Smooth muscle cell (in vitro differentiated cells): ENCODE data around the gene CHTF18. TPM values are rescaled to one million over a fixed set of nuclear protein-coding genes. Genes with fewer than 3 reads are reported as not detected.

ENCODE experiments used
- DNase-seq: peaks from one replicate; lab custom pipeline; 2025; ENCODE audit not compliant: unreplicated experiment; lab: John Stamatoyannopoulos, UW
- H2AFZ ChIP-seq: fragments of 200-600 bp; sonication (generic); 2 replicates; pipeline ENCODE4 v1.6.0; 2016; ENCODE audit warnings: antibody characterized with exemption, low read depth, mild to moderate bottlenecking
- H3F3A ChIP-seq: fragments of 200-600 bp; sonication (generic); 2 replicates; pipeline ENCODE4 v1.6.0; 2017; ENCODE audit warnings: antibody characterized with exemption, low read depth
- H3K27ac ChIP-seq: fragments of 200-600 bp; sonication (generic); 2 replicates; pipeline ENCODE4 v1.5.1; 2016; ENCODE audit warnings: low read depth, mild to moderate bottlenecking
- H3K27me3 ChIP-seq: fragments of 200-600 bp; sonication (generic); 2 replicates; pipeline ENCODE4 v1.6.1; 2016; ENCODE audit warnings: low read depth, mild to moderate bottlenecking
- H3K36me3 ChIP-seq: fragments of 200-600 bp; sonication (generic); 2 replicates; pipeline ENCODE4 v1.5.1; 2016; ENCODE audit warnings: low read depth
- H3K4me1 ChIP-seq: fragments of 200-600 bp; sonication (generic); 2 replicates; pipeline ENCODE4 v1.5.1; 2016; ENCODE audit warnings: low read depth
- H3K4me2 ChIP-seq: fragments of 200-600 bp; sonication (generic); 2 replicates; pipeline ENCODE4 v1.6.0; 2016; ENCODE audit warnings: mild to moderate bottlenecking
- H3K4me3 ChIP-seq: fragments of 200-600 bp; sonication (generic); 2 replicates; pipeline ENCODE4 v1.5.1; 2016; ENCODE audit warnings: mild to moderate bottlenecking
- H3K79me2 ChIP-seq: fragments of 200-600 bp; sonication (generic); 2 replicates; pipeline ENCODE4 v1.6.0; 2016; ENCODE audit warnings: low read depth, mild to moderate bottlenecking
- H3K9ac ChIP-seq: fragments of 200-600 bp; sonication (generic); 2 replicates; pipeline ENCODE4 v1.6.0; 2016; ENCODE audit warnings: low read depth
- H3K9me3 ChIP-seq: fragments of 200-600 bp; sonication (generic); replicated peaks from 2 replicates; pipeline ENCODE4 v1.5.1; 2016; ENCODE audit warnings: low read depth
- H4K20me1 ChIP-seq: fragments of 200-600 bp; sonication (generic); 2 replicates; pipeline ENCODE4 v1.6.0; 2016; ENCODE audit warnings: low read depth
- CTCF ChIP-seq: fragments of 200-600 bp; sonication (generic); IDR thresholded peaks from 2 replicates; pipeline ENCODE4 v1.5.1; 2017; ENCODE audit warnings: borderline replicate concordance, mild to moderate bottlenecking, antibody characterized with exemption; ENCODE audit not compliant: insufficient read depth, poor library complexity, severe bottlenecking
- WGBS: methylation state at CpG from one replicate; pipeline ENCODE4 v1.1.7; 2016; ENCODE audit warnings: low lambda C conversion rate; 5-methylcytosine and 5-hydroxymethylcytosine counted together
- polyA plus RNA-seq: library from polyadenylated mRNA; unstranded; fragments of >200 nt; fragmentation: Nextera tagmentation; extraction: Ambion mirVana; gene quantifications from 2 replicates; pipeline ENCODE4 v1.2.1, GENCODE V29; 2016
- total RNA-seq: library from RNA; depleted of rRNA; stranded (reverse); fragments of >200 nt; gene quantifications from 2 replicates; pipeline ENCODE4 v1.2.3, GENCODE V29; 2014

The CHTF18 gene
- total and polyA plus RNA-seq, 2 experiments from 2014 or later, result 27.2 to 33.2 TPM

- Histone ChIP-seq H3K4me2 (no peak overlapping the region), H3K9me3 (no peaks in the 10 kb centered on the region), H3K36me3 (no peaks in the 10 kb centered on the region), H3F3A (no peaks in the 10 kb centered on the region), H3K79me2 (peaks cover 11% of the 10 kb centered on the region), H3K27me3 (no peaks in the 10 kb centered on the region), H4K20me1 (peaks cover 11% of the 10 kb centered on the region), H3K4me1 (peaks cover 6% of the 10 kb centered on the region), H2AFZ (no peak overlapping the region), H3K4me3 (no peak overlapping the region), H3K9ac (no peak overlapping the region), H3K27ac (no peak overlapping the region)
- no peak for DNase-seq
- WGBS, result 94% methylated on average over 36 of the region's 36 CpGs
- no peak for TF ChIP-seq CTCF
Observed at GRCh38 chr16:782766-783403, 5.5 kb upstream of the CHTF18 start.

GRCh38 chr16:783404-784161, 4.8 kb upstream of the CHTF18 start:
- H3F3A ChIP-seq, result no peaks in the 10 kb centered on the region
- 83% methylated on average over 15 of the region's 17 CpGs for WGBS
- H3K79me2 ChIP-seq, result peaks cover 12% of the 10 kb centered on the region
- H2AFZ ChIP-seq, result no peak overlapping the region
- no peak overlapping the region for H3K9ac ChIP-seq
- H3K4me3 ChIP-seq, result no peak overlapping the region
- no peak for TF ChIP-seq CTCF
- H4K20me1 ChIP-seq, result peaks cover 11% of the 10 kb centered on the region
- no peaks in the 10 kb centered on the region for H3K27me3 ChIP-seq
- H3K4me1 ChIP-seq, result peaks cover 6% of the 10 kb centered on the region
- no peaks in the 10 kb centered on the region for H3K36me3 ChIP-seq
- no peak overlapping the region for H3K27ac ChIP-seq
- H3K4me2 ChIP-seq, result no peak overlapping the region
- H3K9me3 ChIP-seq, result no peaks in the 10 kb centered on the region
- no peak for DNase-seq

- no peaks in the 10 kb centered on the region for H3F3A ChIP-seq
- H4K20me1 ChIP-seq, result peaks cover 11% of the 10 kb centered on the region
- H3K9ac ChIP-seq, result no peak overlapping the region
- H3K27me3 ChIP-seq, result no peaks in the 10 kb centered on the region
- no peak overlapping the region for H3K4me2 ChIP-seq
- no peak for DNase-seq
- 96% methylated on average over 19 of the region's 19 CpGs for WGBS
- H3K27ac ChIP-seq, result no peak overlapping the region
- peaks cover 12% of the 10 kb centered on the region for H3K4me1 ChIP-seq
- H3K79me2 ChIP-seq, result peaks cover 12% of the 10 kb centered on the region
- H2AFZ ChIP-seq, result no peak overlapping the region
- no peak overlapping the region for H3K4me3 ChIP-seq
- no peak for TF ChIP-seq CTCF
- no peaks in the 10 kb centered on the region for H3K9me3 ChIP-seq
- no peaks in the 10 kb centered on the region for H3K36me3 ChIP-seq
Observed at GRCh38 chr16:784431-784830, 4.0 kb upstream of the CHTF18 start.
